ENCODE measurements around the gene NMT1.

The NMT1 gene

DNA sequence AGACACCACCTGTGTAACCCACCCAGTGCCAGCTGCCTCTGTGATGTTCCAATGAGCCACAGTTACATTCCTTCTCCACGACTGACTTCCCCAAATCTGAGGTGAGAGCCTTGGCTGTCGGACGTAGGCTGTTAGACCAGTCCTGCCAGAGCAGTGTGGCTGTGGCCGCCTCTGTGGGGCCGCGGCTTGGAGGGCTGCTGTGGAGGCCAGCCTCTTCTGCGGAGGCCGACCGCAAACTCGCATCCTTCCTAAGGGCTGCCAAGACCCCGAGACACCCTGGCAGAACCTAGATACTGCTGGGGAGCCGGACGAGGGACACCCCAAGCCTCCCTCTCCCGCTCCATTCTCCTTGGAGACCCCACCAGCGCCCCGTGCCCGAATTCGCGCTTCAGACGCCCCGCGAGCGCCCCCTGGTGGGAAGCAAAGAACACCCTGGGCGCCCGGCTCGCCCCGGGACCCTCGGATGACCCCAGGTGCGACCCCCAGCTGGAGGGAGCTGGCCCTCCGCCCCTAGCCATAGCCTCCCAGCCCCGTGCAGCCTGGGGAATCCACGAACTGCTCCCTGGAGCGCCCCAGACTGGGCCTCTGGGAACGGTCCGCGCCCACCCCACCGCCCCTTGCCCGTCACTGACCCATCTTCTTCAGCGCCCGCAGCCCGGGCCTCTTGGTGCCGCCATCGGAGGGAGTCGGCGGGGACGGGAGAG lies 70.7 kb downstream of the NMT1 start (continued):
- TF ChIP-seq ZNF148 (tag by site-specific recombination; IDR thresholded peaks at IDR 0.05; ENCODE audit: borderline replicate concordance), result no peak
- peak; percentile 82 for TF ChIP-seq ZNF580 (tag by site-specific recombination; IDR thresholded peaks at IDR 0.05)
- TF ChIP-seq MEIS1 (CRISPR knock-in tag; IDR thresholded peaks at IDR 0.05; ENCODE audit: borderline replicate concordance), result no peak
- TF ChIP-seq ZNF677 (tag by site-specific recombination; IDR thresholded peaks at IDR 0.05), result no peak
- TF ChIP-seq ZSCAN30 (tag by site-specific recombination; IDR thresholded peaks at IDR 0.05), result peak; percentile 69; the same call in 1 of the 2 replicates
- no peak for TF ChIP-seq ZNF707 (tag by site-specific recombination; IDR thresholded peaks at IDR 0.05)
- no peak for TF ChIP-seq ZFP41 (tag by site-specific recombination; IDR thresholded peaks at IDR 0.05; ENCODE audit: borderline replicate concordance)
- 0 out of 2 replicates have a peak, but pooled peaks have one; percentile 14 for TF ChIP-seq ZNF785 (tag by site-specific recombination; IDR thresholded peaks at IDR 0.05)
- 0 out of 2 replicates have a peak, but pooled peaks have one; percentile 40 for TF ChIP-seq ZSCAN23 (tag by site-specific recombination; IDR thresholded peaks at IDR 0.05)
- TF ChIP-seq TRIM28 (IDR thresholded peaks at IDR 0.05; ENCODE audit: borderline replicate concordance, low read length), result no peak
- TF ChIP-seq HIC1 (tag by site-specific recombination; IDR thresholded peaks at IDR 0.05), result peak; percentile 65; the same call in 1 of the 2 replicates
- peak; percentile 54 for TF ChIP-seq ZNF629 (tag by site-specific recombination; IDR thresholded peaks at IDR 0.05)
- TF ChIP-seq HOXA7 (CRISPR knock-in tag; IDR thresholded peaks at IDR 0.05; ENCODE audit: borderline replicate concordance), result no peak
- TF ChIP-seq ZNF530 (tag by site-specific recombination; IDR thresholded peaks at IDR 0.05; ENCODE audit: low read depth), result no peak
- TF ChIP-seq, protein P1, sequence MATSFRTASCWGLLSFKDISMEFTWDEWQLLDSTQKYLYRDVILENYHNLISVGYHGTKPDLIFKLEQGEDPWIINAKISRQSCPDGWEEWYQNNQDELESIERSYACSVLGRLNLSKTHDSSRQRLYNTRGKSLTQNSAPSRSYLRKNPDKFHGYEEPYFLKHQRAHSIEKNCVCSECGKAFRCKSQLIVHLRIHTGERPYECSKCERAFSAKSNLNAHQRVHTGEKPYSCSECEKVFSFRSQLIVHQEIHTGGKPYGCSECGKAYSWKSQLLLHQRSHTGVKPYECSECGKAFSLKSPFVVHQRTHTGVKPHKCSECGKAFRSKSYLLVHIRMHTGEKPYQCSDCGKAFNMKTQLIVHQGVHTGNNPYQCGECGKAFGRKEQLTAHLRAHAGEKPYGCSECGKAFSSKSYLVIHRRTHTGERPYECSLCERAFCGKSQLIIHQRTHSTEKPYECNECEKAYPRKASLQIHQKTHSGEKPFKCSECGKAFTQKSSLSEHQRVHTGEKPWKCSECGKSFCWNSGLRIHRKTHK (tag by site-specific recombination; IDR thresholded peaks at IDR 0.05), result no peak
- no peak for TF ChIP-seq ZNF155 (tag by site-specific recombination; IDR thresholded peaks at IDR 0.05)
- TF ChIP-seq ZNF37A (tag by site-specific recombination; IDR thresholded peaks at IDR 0.05), result no peak
- no peak for TF ChIP-seq IKZF3 (tag by site-specific recombination; IDR thresholded peaks at IDR 0.05)
- TF ChIP-seq ZNF248 (tag by site-specific recombination; IDR thresholded peaks at IDR 0.05), result no peak
- TF ChIP-seq ZEB2 (tag by site-specific recombination; IDR thresholded peaks at IDR 0.05), result peak; percentile 70
- no peak for TF ChIP-seq ZNF223 (tag by site-specific recombination; IDR thresholded peaks at IDR 0.05)
- TF ChIP-seq ZNF555 (tag by site-specific recombination; conservative IDR thresholded peaks at IDR 0.05), result no peak
- no peak for TF ChIP-seq ZNF211 (tag by site-specific recombination; IDR thresholded peaks at IDR 0.05; ENCODE audit: low read depth)
- TF ChIP-seq ZBTB11 (tag by site-specific recombination; conservative IDR thresholded peaks at IDR 0.05; ENCODE audit: low read depth), result no peak
- no peak for TF ChIP-seq ZNF645 (tag by site-specific recombination; IDR thresholded peaks at IDR 0.05)
- no peak for TF ChIP-seq ZNF202 (tag by site-specific recombination; IDR thresholded peaks at IDR 0.05; ENCODE audit: borderline replicate concordance)
- no peak for TF ChIP-seq ZNF324 (tag by site-specific recombination; IDR thresholded peaks at IDR 0.05)
- no peak for TF ChIP-seq KLF7 (tag by site-specific recombination; IDR thresholded peaks at IDR 0.05; ENCODE audit: borderline replicate concordance)
- TF ChIP-seq ZNF266 (tag by site-specific recombination; IDR thresholded peaks at IDR 0.05; ENCODE audit: low read depth), result no peak
- TF ChIP-seq ZBTB48 (tag by site-specific recombination; IDR thresholded peaks at IDR 0.05), result 0 out of 2 replicates have a peak, but pooled peaks have one; percentile 16

Data from HEK293 (cell line).